HL-60 (cell line): ENCODE data around the gene CAD.
A peak's percentile ranks its signal among the peaks of the same experiment; 100 is the strongest.

ENCODE experiments used
- DNase-seq, 2 experiments: peaks; one replicate each; pipeline ENCODE4 v3.0.0-alpha.2; 2010 to 2020; ENCODE audit warnings: low read depth in 1 of 2, low spot score in 1 of 2
- H3K27ac ChIP-seq: fragments of 250-450 bp; sonication (Bioruptor Pico); replicated peaks from 2 replicates; pipeline ENCODE4 v1.5.1; 2020; ENCODE audit warnings: mild to moderate bottlenecking, moderate library complexity
- H3K27me3 ChIP-seq: fragments of 250-450 bp; sonication (Bioruptor Pico); 2 replicates; pipeline ENCODE4 v1.5.1; 2021; ENCODE audit warnings: mild to moderate bottlenecking, moderate library complexity; ENCODE audit not compliant: insufficient read depth, poor library complexity, severe bottlenecking
- H3K4me3 ChIP-seq: replicated peaks from 2 replicates; pipeline ENCODE4 v1.5.1; 2011; ENCODE audit warnings: mild to moderate bottlenecking, control low read depth, low read length; ENCODE audit not compliant: insufficient read depth
- CTCF ChIP-seq: IDR thresholded peaks from one replicate; pipeline ENCODE4 v1.5.1; 2011; ENCODE audit warnings: low read length, control low read depth, inconsistent platforms; ENCODE audit not compliant: insufficient read depth
- GABPA ChIP-seq: IDR thresholded peaks from 2 replicates; pipeline ENCODE4 v1.6.1; 2012; ENCODE audit warnings: low read depth
- POLR2AphosphoS5 ChIP-seq: IDR thresholded peaks from 2 replicates; pipeline ENCODE4 v1.6.1; 2012; ENCODE audit warnings: low read depth
- SPI1 ChIP-seq: IDR thresholded peaks from 2 replicates; pipeline ENCODE4 v1.6.1; 2012; ENCODE audit warnings: low read depth, mild to moderate bottlenecking, borderline replicate concordance
- TF ChIP-seq, protein P1 (sequence below): IDR thresholded peaks from 2 replicates; pipeline ENCODE4 v1.6.1; 2012; ENCODE audit warnings: low read depth; ENCODE audit not compliant: insufficient replicate concordance

Gene CAD

GRCh38 chr2:27184115-27184514, 33.1 kb upstream of the CAD start:
- peak overlapping the region; percentile 19; the same call in 1 of the 2 replicates for H3K27ac ChIP-seq
- H3K27me3 ChIP-seq: no peaks in the 10 kb centered on the region
- H3K4me3 ChIP-seq: no peak overlapping the region
- no peak for TF ChIP-seq POLR2AphosphoS5
- TF ChIP-seq, protein P1, sequence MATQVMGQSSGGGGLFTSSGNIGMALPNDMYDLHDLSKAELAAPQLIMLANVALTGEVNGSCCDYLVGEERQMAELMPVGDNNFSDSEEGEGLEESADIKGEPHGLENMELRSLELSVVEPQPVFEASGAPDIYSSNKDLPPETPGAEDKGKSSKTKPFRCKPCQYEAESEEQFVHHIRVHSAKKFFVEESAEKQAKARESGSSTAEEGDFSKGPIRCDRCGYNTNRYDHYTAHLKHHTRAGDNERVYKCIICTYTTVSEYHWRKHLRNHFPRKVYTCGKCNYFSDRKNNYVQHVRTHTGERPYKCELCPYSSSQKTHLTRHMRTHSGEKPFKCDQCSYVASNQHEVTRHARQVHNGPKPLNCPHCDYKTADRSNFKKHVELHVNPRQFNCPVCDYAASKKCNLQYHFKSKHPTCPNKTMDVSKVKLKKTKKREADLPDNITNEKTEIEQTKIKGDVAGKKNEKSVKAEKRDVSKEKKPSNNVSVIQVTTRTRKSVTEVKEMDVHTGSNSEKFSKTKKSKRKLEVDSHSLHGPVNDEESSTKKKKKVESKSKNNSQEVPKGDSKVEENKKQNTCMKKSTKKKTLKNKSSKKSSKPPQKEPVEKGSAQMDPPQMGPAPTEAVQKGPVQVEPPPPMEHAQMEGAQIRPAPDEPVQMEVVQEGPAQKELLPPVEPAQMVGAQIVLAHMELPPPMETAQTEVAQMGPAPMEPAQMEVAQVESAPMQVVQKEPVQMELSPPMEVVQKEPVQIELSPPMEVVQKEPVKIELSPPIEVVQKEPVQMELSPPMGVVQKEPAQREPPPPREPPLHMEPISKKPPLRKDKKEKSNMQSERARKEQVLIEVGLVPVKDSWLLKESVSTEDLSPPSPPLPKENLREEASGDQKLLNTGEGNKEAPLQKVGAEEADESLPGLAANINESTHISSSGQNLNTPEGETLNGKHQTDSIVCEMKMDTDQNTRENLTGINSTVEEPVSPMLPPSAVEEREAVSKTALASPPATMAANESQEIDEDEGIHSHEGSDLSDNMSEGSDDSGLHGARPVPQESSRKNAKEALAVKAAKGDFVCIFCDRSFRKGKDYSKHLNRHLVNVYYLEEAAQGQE: no peak
- TF ChIP-seq CTCF: no peak
- TF ChIP-seq SPI1: no peak
- no peak for TF ChIP-seq GABPA
- DNase-seq: peak in 1 of 2 experiments; percentile 40

- Histone ChIP-seq H3K4me3 (no peak overlapping the region), H3K27me3 (no peaks in the 10 kb centered on the region), H3K27ac (0 out of 2 replicates have a peak overlapping the region, but pooled peaks have one; percentile 5)
- TF ChIP-seq, protein P1: no peak
- TF ChIP-seq SPI1 (peak; percentile 97), POLR2AphosphoS5 (peak; percentile 58; the same call in 1 of the 2 replicates)
- DNase-seq: peak; percentile 54 to 89
These were observed 31.7 kb upstream of the CAD start for GRCh38 chr2:27185331-27186026.

DNA sequence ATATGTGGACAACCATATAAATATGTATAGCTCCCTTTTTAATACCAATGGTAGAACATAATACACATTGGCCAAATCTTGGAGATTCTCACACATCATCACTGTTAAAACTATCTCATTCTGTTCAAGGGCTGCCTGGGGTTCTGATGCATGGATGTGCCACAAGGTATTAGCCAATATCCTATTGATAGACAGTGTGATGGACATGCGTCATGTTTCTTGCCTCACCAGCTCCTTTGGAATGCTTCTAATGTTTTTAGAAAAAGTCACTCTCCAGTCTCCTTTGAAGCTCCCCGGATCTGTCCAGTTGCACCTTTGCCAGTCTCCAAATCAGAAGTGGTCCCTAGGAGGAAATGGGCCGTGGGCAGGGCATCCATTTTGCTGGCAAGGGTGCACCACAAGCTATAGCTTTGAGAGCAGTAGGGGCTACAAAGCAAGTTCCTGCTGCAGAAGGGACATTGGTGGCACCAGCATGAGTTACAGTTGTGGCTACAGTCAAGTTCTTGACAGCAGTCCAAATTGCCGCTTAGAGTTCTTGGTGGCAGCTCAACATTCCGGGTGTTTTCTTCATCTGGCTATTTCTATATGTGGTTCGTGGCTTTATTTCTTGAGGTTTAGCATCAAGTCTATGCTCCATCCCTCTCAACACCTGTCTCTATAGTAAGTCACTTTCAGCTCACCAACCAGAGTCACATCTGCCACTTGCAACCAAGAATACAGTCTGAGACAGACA, 30.4 kb upstream of the CAD start:
- no peak overlapping the region for H3K27ac ChIP-seq
- no peak overlapping the region for H3K4me3 ChIP-seq
- H3K27me3 ChIP-seq: no peaks in the 10 kb centered on the region
- DNase-seq: no peak
- TF ChIP-seq, protein P1: no peak
- no peak for TF ChIP-seq CTCF
- TF ChIP-seq GABPA: no peak
- no peak for TF ChIP-seq POLR2AphosphoS5
- TF ChIP-seq SPI1: no peak
